Measurements from ENCODE around the gene GC. TPM values are rescaled to one million over a fixed set of nuclear protein-coding genes. Genes with fewer than 3 reads are reported as not detected.
A peak's percentile ranks its signal among the peaks of the same experiment; 100 is the strongest.

The GC gene
- total RNA-seq, 1 experiment from 2014 or later, result not detected

DNA sequence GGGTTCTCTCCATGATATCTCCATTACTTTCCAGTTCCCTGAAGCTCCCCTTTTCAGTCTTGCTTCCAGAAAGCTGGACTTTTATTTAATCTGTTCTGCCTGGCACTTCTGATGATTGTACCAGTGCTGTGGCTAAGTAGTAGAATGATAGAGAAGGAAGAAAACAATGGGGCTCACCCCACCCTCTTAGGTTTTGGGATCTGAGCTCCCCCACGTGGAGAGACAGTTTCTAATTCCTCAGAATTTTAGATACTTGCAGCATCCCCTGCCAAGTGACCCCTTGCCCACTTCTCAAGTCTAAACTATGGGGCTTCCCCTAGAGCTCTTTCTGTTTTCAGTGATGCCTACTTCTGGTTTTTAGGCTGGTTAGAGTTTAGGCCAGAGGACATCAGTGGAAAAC, 73.9 kb downstream of the GC start:
- no peaks in the 10 kb centered on the region for H3K27me3 ChIP-seq (ENCODE audit: insufficient read depth, low read depth)
- no peak overlapping the region for H3K4me2 ChIP-seq
- H3K9me2 ChIP-seq (ENCODE audit: insufficient read depth), result no peaks in the 10 kb centered on the region
- ChIA-PET CTCF (no interaction called here), POLR2A (ENCODE audit: unreplicated experiment) (no interaction called here)
- no peaks in the 10 kb centered on the region for H3K36me3 ChIP-seq (ENCODE audit: low read depth)
- no peaks in the 10 kb centered on the region for H3F3A ChIP-seq (ENCODE audit: insufficient read depth, low read depth)
- TF ChIP-seq EZH2 (IDR thresholded peaks at IDR 0.05; ENCODE audit: low read depth), result no peak
- TF ChIP-seq, protein P1, sequence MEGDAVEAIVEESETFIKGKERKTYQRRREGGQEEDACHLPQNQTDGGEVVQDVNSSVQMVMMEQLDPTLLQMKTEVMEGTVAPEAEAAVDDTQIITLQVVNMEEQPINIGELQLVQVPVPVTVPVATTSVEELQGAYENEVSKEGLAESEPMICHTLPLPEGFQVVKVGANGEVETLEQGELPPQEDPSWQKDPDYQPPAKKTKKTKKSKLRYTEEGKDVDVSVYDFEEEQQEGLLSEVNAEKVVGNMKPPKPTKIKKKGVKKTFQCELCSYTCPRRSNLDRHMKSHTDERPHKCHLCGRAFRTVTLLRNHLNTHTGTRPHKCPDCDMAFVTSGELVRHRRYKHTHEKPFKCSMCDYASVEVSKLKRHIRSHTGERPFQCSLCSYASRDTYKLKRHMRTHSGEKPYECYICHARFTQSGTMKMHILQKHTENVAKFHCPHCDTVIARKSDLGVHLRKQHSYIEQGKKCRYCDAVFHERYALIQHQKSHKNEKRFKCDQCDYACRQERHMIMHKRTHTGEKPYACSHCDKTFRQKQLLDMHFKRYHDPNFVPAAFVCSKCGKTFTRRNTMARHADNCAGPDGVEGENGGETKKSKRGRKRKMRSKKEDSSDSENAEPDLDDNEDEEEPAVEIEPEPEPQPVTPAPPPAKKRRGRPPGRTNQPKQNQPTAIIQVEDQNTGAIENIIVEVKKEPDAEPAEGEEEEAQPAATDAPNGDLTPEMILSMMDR (conservative IDR thresholded peaks at IDR 0.05), result peak; percentile 55
- H4K20me1 ChIP-seq (ENCODE audit: insufficient read depth), result no peaks in the 10 kb centered on the region
- no peak overlapping the region for H3K27ac ChIP-seq
- no peak for DNase-seq
- H3K9me3 ChIP-seq (ENCODE audit: insufficient read depth, low read depth), result no peaks in the 10 kb centered on the region
- intact Hi-C loops (cut with micrococcal nuclease; ENCODE audit: unreplicated experiment), result loop anchor here (1.0 to 5.0 kb wide), 4 partner anchors 158 to 658 kb away; no protein-coding TSS in a partner anchor
- no peak overlapping the region for H2AFZ ChIP-seq
- H3K4me1 ChIP-seq (replicated peaks; ENCODE audit: insufficient read depth), result no peaks in the 10 kb centered on the region
- H3K79me2 ChIP-seq (ENCODE audit: low read depth), result no peaks in the 10 kb centered on the region
- H3K4me3 ChIP-seq, result no peak overlapping the region
- BruUV-seq (replicated peaks), result no TSS peak

DNA sequence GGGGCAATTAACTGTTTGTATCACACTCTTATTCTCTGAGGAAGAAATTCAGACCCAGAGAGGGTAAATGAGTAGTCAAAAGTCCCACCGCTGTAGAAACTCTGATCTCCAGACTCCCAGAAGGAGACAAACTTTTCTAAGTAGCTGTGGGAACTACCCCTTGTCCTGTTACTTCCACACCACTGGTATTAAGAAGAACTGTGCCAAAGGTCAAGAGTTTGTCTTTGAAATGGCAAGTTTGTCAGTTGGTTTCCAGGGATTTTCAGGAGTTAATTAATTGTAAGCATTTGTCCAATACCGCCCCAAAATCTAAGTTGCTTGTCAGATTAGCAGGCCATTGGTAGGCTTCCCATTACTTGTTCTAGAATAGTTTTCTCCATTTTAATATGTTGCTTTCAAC, 85.7 kb downstream of the GC start:
- DNase-seq, result no peak
- Histone ChIP-seq H3K27me3 (ENCODE audit: insufficient read depth, low read depth) (no peaks in the 10 kb centered on the region), H3K9me2 (ENCODE audit: insufficient read depth) (no peaks in the 10 kb centered on the region), H3F3A (ENCODE audit: insufficient read depth, low read depth) (no peaks in the 10 kb centered on the region), H3K4me2 (no peak overlapping the region), H3K4me1 (replicated peaks; ENCODE audit: insufficient read depth) (no peaks in the 10 kb centered on the region), H2AFZ (no peak overlapping the region), H3K4me3 (no peak overlapping the region), H3K79me2 (ENCODE audit: low read depth) (no peaks in the 10 kb centered on the region), H4K20me1 (ENCODE audit: insufficient read depth) (no peaks in the 10 kb centered on the region), H3K9me3 (ENCODE audit: insufficient read depth, low read depth) (no peaks in the 10 kb centered on the region), H3K36me3 (ENCODE audit: low read depth) (no peaks in the 10 kb centered on the region), H3K27ac (no peak overlapping the region)
- intact Hi-C loops (cut with micrococcal nuclease; ENCODE audit: unreplicated experiment), result no loop called here
- no TSS peak for BruUV-seq (replicated peaks)
- CTCF ChIA-PET, result no interaction called here
- no peak for TF ChIP-seq EZH2 (IDR thresholded peaks at IDR 0.05; ENCODE audit: low read depth)
- TF ChIP-seq, protein P1 (conservative IDR thresholded peaks at IDR 0.05), result no peak
- POLR2A ChIA-PET (ENCODE audit: unreplicated experiment), result no interaction called here

DNA sequence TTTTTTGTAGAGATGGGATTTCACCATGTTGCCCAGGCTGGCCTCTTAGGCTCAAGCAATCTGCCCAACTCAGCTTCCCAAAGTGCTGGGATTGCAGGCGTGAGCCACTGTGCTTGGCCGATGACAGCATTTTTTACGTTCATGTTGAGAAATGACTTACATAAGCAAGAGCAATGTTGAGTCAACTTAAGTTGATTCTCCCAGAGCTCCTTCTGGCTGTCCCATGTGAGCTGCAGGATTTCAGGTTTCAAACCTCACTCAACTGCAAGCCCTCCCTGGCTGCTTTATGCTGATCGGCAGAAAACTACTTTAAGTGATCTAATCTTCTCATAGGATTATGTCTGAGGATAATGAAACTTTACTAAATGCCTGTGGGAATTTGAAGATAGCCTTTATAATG, 86.8 kb downstream of the GC start:
- ChIA-PET POLR2A (ENCODE audit: unreplicated experiment) (no interaction called here), CTCF (no interaction called here)
- intact Hi-C loops (cut with micrococcal nuclease; ENCODE audit: unreplicated experiment), result no loop called here
- Histone ChIP-seq H3K4me3 (no peak overlapping the region), H3K79me2 (ENCODE audit: low read depth) (no peaks in the 10 kb centered on the region), H3F3A (ENCODE audit: insufficient read depth, low read depth) (no peaks in the 10 kb centered on the region), H3K27ac (no peak overlapping the region), H3K27me3 (ENCODE audit: insufficient read depth, low read depth) (no peaks in the 10 kb centered on the region), H3K4me2 (no peak overlapping the region), H2AFZ (no peak overlapping the region), H3K9me2 (ENCODE audit: insufficient read depth) (no peaks in the 10 kb centered on the region), H3K9me3 (ENCODE audit: insufficient read depth, low read depth) (no peaks in the 10 kb centered on the region), H4K20me1 (ENCODE audit: insufficient read depth) (no peaks in the 10 kb centered on the region), H3K36me3 (ENCODE audit: low read depth) (no peaks in the 10 kb centered on the region), H3K4me1 (replicated peaks; ENCODE audit: insufficient read depth) (no peaks in the 10 kb centered on the region)
- no peak for TF ChIP-seq EZH2 (IDR thresholded peaks at IDR 0.05; ENCODE audit: low read depth)
- TF ChIP-seq, protein P1 (conservative IDR thresholded peaks at IDR 0.05), result no peak
- no TSS peak for BruUV-seq (replicated peaks)
- DNase-seq, result no peak
